Uterus (tissue), 4 donors: ENCODE results near the gene TNKS1BP1. TPM values are rescaled to one million over a fixed set of nuclear protein-coding genes. Genes with fewer than 3 reads are reported as not detected.

Source experiments
- DNase-seq, 2 donors: peaks; one replicate each; pipeline ENCODE4 v3.0.0-alpha.2; 2019 to 2020
- H3K27ac ChIP-seq, 2 donors: fragments of 200-600 bp; sonication (generic); 1 replicate in 1 of 2; 2 replicates in 1 of 2; pipeline ENCODE4 v1.5.1; 2016 to 2018
- H3K27me3 ChIP-seq, 2 donors: fragments of 200-600 bp; sonication (generic); one replicate each; pipeline ENCODE4 v1.5.1; 2018 to 2019; ENCODE audit warnings: control low read depth in 1 of 2
- H3K36me3 ChIP-seq, 2 donors: fragments of 200-600 bp; sonication (generic); one replicate each; pipeline ENCODE4 v1.5.1; 2019; ENCODE audit warnings: control low read depth in 1 of 2
- H3K4me1 ChIP-seq, 2 donors: fragments of 200-600 bp; sonication (generic); one replicate each; pipeline ENCODE4 v1.5.1; 2018 to 2019; ENCODE audit warnings: control low read depth in 1 of 2
- H3K4me3 ChIP-seq, 2 donors: fragments of 200-600 bp; sonication (generic); 1 replicate in 1 of 2; 2 replicates in 1 of 2; pipeline ENCODE4 v1.5.1; 2018 to 2019; ENCODE audit warnings: mild to moderate bottlenecking in 1 of 2
- H3K9me3 ChIP-seq, 2 donors: fragments of 200-600 bp; sonication (generic); one replicate each; pipeline ENCODE4 v1.5.1; 2019; ENCODE audit warnings: control low read depth in 1 of 2
- CTCF ChIP-seq, 4 experiments: fragments of 200-600 bp in 2 of 4; fragments of 450-650 bp in 2 of 4; sonication (generic) in 2 of 4; IDR thresholded peaks; one replicate each; pipeline ENCODE4 v1.5.1; 2016 to 2019; ENCODE audit warnings: antibody characterized with exemption in 4 of 4, mild to moderate bottlenecking in 2 of 4, moderate library complexity in 1 of 4
- POLR2A ChIP-seq, 2 donors: fragments of 450-650 bp; IDR thresholded peaks; one replicate each; pipeline ENCODE4 v1.6.1; 2016; ENCODE audit warnings: antibody characterized with exemption in 2 of 2, mild to moderate bottlenecking in 1 of 2, moderate library complexity in 1 of 2
- intact Hi-C: fragments of 100-400 bp; cut with DNase I; formaldehyde crosslinking; loops from one replicate; pipeline ENCODE4 v1.15.1; 2023; ENCODE audit warnings: low total_unique reads
- total RNA-seq, 4 donors: library from RNA; depleted of rRNA in 3 of 4; stranded (reverse); fragments of >200 nt in 3 of 4; gene quantifications; one replicate each; pipeline versions ENCODE4 v1.1.0 to v1.2.4, GENCODE V29; 2014 to 2023
- donor health status: DM: yes; HTN: yes; CAD: no.

TNKS1BP1 gene
- total RNA-seq, 4 donors from 2014 or later = 22.5 to 269 (median 70.8) TPM

GRCh38 chr11:57347336-57347735 is 22.6 kb upstream of the TNKS1BP1 start:
- no peak overlapping the region for H3K4me3 ChIP-seq
- H3K36me3 ChIP-seq = no peaks in the 10 kb centered on the region
- H3K27me3 ChIP-seq = no peaks in the 10 kb centered on the region
- no peaks in the 10 kb centered on the region for H3K4me1 ChIP-seq
- H3K27ac ChIP-seq = no peak overlapping the region
- DNase-seq = no peak
- intact Hi-C loops = no loop called here
- H3K9me3 ChIP-seq = no peaks in the 10 kb centered on the region
- TF ChIP-seq CTCF (IDR thresholded peaks at IDR 0.05) = no peak
- TF ChIP-seq POLR2A (IDR thresholded peaks at IDR 0.05) = no peak

GRCh38 chr11:57345555-57346211 is 20.9 kb upstream of the TNKS1BP1 start:
- Histone ChIP-seq H3K27me3 (no peaks in the 10 kb centered on the region), H3K9me3 (no peaks in the 10 kb centered on the region), H3K4me3 (no peak overlapping the region), H3K36me3 (no peaks in the 10 kb centered on the region), H3K4me1 (no peaks in the 10 kb centered on the region), H3K27ac (no peak overlapping the region)
- DNase-seq = peak; percentile 60 to 68
- intact Hi-C loops = no loop called here
- TF ChIP-seq CTCF (IDR thresholded peaks at IDR 0.05) (peak; percentile 54 to 76 (median 60)), POLR2A (IDR thresholded peaks at IDR 0.05) (no peak)

- Histone ChIP-seq H3K36me3 (no peaks in the 10 kb centered on the region), H3K9me3 (no peaks in the 10 kb centered on the region), H3K4me3 (no peak overlapping the region), H3K27me3 (no peaks in the 10 kb centered on the region), H3K4me1 (no peaks in the 10 kb centered on the region), H3K27ac (no peak overlapping the region)
- no peak for DNase-seq
- intact Hi-C loops = no loop called here
- TF ChIP-seq CTCF (IDR thresholded peaks at IDR 0.05) (no peak), POLR2A (IDR thresholded peaks at IDR 0.05) (no peak)
Observed at GRCh38 chr11:57344826-57345225, 20.1 kb upstream of the TNKS1BP1 start.

GRCh38 chr11:57343825-57344224 is 19.1 kb upstream of the TNKS1BP1 start:
- H3K4me3 ChIP-seq = no peak overlapping the region
- H3K27ac ChIP-seq = no peak overlapping the region
- no peak for DNase-seq
- H3K27me3 ChIP-seq = no peaks in the 10 kb centered on the region
- intact Hi-C loops = no loop called here
- TF ChIP-seq POLR2A (IDR thresholded peaks at IDR 0.05) = no peak
- TF ChIP-seq CTCF (IDR thresholded peaks at IDR 0.05) = no peak
- H3K36me3 ChIP-seq = no peaks in the 10 kb centered on the region
- no peaks in the 10 kb centered on the region for H3K9me3 ChIP-seq
- H3K4me1 ChIP-seq = no peaks in the 10 kb centered on the region

- no peaks in the 10 kb centered on the region for H3K27me3 ChIP-seq
- H3K9me3 ChIP-seq = no peaks in the 10 kb centered on the region
- H3K27ac ChIP-seq = no peak overlapping the region
- no peaks in the 10 kb centered on the region for H3K36me3 ChIP-seq
- no peak for TF ChIP-seq POLR2A (IDR thresholded peaks at IDR 0.05)
- no peak for TF ChIP-seq CTCF (IDR thresholded peaks at IDR 0.05)
- no peaks in the 10 kb centered on the region for H3K4me1 ChIP-seq
- DNase-seq = no peak
- intact Hi-C loops = no loop called here
- no peak overlapping the region for H3K4me3 ChIP-seq
Observed at GRCh38 chr11:57342702-57343101, 17.9 kb upstream of the TNKS1BP1 start.
